ENCODE measurements around the gene PRR16. TPM values are rescaled to one million over a fixed set of nuclear protein-coding genes. Genes with fewer than 3 reads are reported as not detected.

Gene PRR16
- total RNA-seq, 1 experiment from 2014 or later = 5.0 TPM

DNA sequence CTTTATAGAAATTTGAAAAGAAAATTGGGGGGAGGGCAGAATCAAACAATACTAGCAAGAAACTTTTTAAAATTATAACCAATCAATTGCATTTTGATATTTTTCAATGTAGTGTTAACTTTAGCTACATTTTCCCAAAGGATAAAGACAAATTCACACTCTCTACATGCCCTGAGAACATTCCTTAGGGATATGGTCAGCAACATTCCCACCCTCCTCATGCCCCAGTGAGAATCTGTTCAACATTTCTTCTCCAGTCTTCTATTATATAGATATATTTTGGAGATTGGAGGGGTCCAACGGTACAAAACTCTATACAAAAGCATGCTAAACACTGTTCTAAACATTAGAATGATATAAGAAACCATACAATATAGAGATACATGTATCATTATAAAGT, 11.6 kb upstream of the PRR16 start:
- 0 out of 2 replicates have a peak, but pooled peaks cover under 1% of the 10 kb centered on the region for H3K4me1 ChIP-seq (replicated peaks; ENCODE audit: insufficient read depth)
- intact Hi-C loops (cut with micrococcal nuclease; ENCODE audit: unreplicated experiment) = loop anchor here (10.0 kb wide), 1 partner anchor 298 kb away; no protein-coding TSS in a partner anchor
- no peak overlapping the region for H3K4me2 ChIP-seq
- no peak overlapping the region for H2AFZ ChIP-seq
- H3K27me3 ChIP-seq (ENCODE audit: insufficient read depth, low read depth) = no peaks in the 10 kb centered on the region
- BruUV-seq (replicated peaks) = no TSS peak
- CTCF ChIA-PET = no interaction called here
- no peaks in the 10 kb centered on the region for H3F3A ChIP-seq (ENCODE audit: insufficient read depth, low read depth)
- TF ChIP-seq, protein P1, sequence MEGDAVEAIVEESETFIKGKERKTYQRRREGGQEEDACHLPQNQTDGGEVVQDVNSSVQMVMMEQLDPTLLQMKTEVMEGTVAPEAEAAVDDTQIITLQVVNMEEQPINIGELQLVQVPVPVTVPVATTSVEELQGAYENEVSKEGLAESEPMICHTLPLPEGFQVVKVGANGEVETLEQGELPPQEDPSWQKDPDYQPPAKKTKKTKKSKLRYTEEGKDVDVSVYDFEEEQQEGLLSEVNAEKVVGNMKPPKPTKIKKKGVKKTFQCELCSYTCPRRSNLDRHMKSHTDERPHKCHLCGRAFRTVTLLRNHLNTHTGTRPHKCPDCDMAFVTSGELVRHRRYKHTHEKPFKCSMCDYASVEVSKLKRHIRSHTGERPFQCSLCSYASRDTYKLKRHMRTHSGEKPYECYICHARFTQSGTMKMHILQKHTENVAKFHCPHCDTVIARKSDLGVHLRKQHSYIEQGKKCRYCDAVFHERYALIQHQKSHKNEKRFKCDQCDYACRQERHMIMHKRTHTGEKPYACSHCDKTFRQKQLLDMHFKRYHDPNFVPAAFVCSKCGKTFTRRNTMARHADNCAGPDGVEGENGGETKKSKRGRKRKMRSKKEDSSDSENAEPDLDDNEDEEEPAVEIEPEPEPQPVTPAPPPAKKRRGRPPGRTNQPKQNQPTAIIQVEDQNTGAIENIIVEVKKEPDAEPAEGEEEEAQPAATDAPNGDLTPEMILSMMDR (conservative IDR thresholded peaks at IDR 0.05) = no peak
- TF ChIP-seq EZH2 (IDR thresholded peaks at IDR 0.05; ENCODE audit: low read depth) = no peak
- POLR2A ChIA-PET (ENCODE audit: unreplicated experiment) = no interaction called here
- no peaks in the 10 kb centered on the region for H3K9me3 ChIP-seq (ENCODE audit: insufficient read depth, low read depth)
- H4K20me1 ChIP-seq (ENCODE audit: insufficient read depth) = no peaks in the 10 kb centered on the region
- no peaks in the 10 kb centered on the region for H3K36me3 ChIP-seq (ENCODE audit: low read depth)
- H3K4me3 ChIP-seq = no peak overlapping the region
- no peaks in the 10 kb centered on the region for H3K9me2 ChIP-seq (ENCODE audit: insufficient read depth)
- H3K79me2 ChIP-seq (ENCODE audit: low read depth) = no peaks in the 10 kb centered on the region
- no peak overlapping the region for H3K27ac ChIP-seq
- DNase-seq = no peak

DNA sequence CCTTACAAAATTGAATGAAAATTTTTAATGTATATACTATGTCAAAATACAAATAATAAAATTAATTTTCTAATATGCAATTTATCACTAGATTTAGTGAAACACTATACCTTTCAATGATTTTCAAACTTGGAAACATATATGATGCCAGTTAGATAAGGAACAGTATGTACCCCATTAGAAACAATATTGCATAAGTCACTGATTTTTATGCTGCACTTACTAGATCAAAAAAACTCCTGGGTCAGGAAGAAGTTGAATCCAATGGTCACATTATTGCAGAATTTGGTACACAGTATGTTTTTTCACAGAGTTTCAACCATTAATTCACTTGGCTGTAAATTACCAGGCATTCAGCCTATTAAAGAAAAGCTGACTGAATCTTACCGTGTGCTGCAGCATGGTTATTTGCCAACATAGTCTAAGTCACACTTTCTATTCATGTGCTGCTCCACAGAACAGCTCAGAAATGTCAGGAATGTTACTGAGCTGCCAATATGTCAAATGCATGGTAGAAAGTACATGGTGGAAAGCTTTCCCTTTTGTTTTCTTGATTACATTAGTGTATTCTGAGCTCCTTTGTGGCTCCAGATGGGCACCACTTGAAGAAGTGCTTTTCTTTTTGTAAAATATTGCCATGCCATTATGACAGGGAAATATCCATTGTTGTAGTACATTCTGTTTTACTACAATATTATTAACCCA, 9.9 kb upstream of the PRR16 start:
- TF ChIP-seq EZH2 (IDR thresholded peaks at IDR 0.05; ENCODE audit: low read depth) = no peak
- TF ChIP-seq, protein P1 (conservative IDR thresholded peaks at IDR 0.05) = no peak
- H3K4me1 ChIP-seq (replicated peaks; ENCODE audit: insufficient read depth) = peaks cover 5% of the 10 kb centered on the region; the same call in 1 of the 2 replicates
- no peaks in the 10 kb centered on the region for H3K36me3 ChIP-seq (ENCODE audit: low read depth)
- CTCF ChIA-PET = no interaction called here
- no peaks in the 10 kb centered on the region for H3F3A ChIP-seq (ENCODE audit: insufficient read depth, low read depth)
- no peak overlapping the region for H3K4me2 ChIP-seq
- no peaks in the 10 kb centered on the region for H3K27me3 ChIP-seq (ENCODE audit: insufficient read depth, low read depth)
- no peak for DNase-seq
- no peak overlapping the region for H3K27ac ChIP-seq
- no TSS peak for BruUV-seq (replicated peaks)
- POLR2A ChIA-PET (ENCODE audit: unreplicated experiment) = no interaction called here
- intact Hi-C loops (cut with micrococcal nuclease; ENCODE audit: unreplicated experiment) = loop anchor here (10.0 kb wide), 1 partner anchor 299 kb away; no protein-coding TSS in a partner anchor
- no peak overlapping the region for H2AFZ ChIP-seq
- no peaks in the 10 kb centered on the region for H3K9me3 ChIP-seq (ENCODE audit: insufficient read depth, low read depth)
- H3K9me2 ChIP-seq (ENCODE audit: insufficient read depth) = no peaks in the 10 kb centered on the region
- no peaks in the 10 kb centered on the region for H3K79me2 ChIP-seq (ENCODE audit: low read depth)
- no peaks in the 10 kb centered on the region for H4K20me1 ChIP-seq (ENCODE audit: insufficient read depth)
- H3K4me3 ChIP-seq = no peak overlapping the region

DNA sequence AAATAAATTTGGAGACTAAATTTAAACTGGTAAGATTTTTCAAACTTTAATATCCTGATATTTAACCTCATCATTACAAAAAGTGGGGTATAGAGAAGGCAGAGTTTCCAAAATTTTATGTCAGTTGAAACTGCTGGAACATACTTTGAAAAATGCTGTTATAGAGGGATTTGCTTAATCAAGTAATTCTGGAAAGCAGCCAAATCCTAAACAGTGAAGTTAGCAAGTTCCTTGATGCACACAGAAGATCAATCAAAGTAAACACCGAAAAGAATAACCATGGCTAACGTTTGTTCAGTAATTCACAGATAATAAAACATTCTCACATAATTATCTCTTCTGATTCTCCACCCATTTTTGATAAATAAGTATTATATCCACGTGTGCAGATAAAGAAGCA, 8.1 kb upstream of the PRR16 start:
- no peaks in the 10 kb centered on the region for H3K9me3 ChIP-seq (ENCODE audit: insufficient read depth, low read depth)

More for the DNA sequence above, 8.1 kb upstream of the PRR16 start:
- Histone ChIP-seq H3K27me3 (ENCODE audit: insufficient read depth, low read depth) (no peaks in the 10 kb centered on the region), H3K79me2 (ENCODE audit: low read depth) (no peaks in the 10 kb centered on the region), H2AFZ (no peak overlapping the region), H3K27ac (no peak overlapping the region), H3K9me2 (ENCODE audit: insufficient read depth) (no peaks in the 10 kb centered on the region), H3K4me2 (no peak overlapping the region), H3K36me3 (ENCODE audit: low read depth) (no peaks in the 10 kb centered on the region), H3K4me3 (no peak overlapping the region), H4K20me1 (ENCODE audit: insufficient read depth) (no peaks in the 10 kb centered on the region), H3F3A (ENCODE audit: insufficient read depth, low read depth) (no peaks in the 10 kb centered on the region), H3K4me1 (replicated peaks; ENCODE audit: insufficient read depth) (peaks cover 5% of the 10 kb centered on the region; the same call in 1 of the 2 replicates)
- DNase-seq = no peak
- ChIA-PET POLR2A (ENCODE audit: unreplicated experiment) (no interaction called here), CTCF (no interaction called here)
- TF ChIP-seq, protein P1 (conservative IDR thresholded peaks at IDR 0.05) = no peak
- no peak for TF ChIP-seq EZH2 (IDR thresholded peaks at IDR 0.05; ENCODE audit: low read depth)
- BruUV-seq (replicated peaks) = no TSS peak
- intact Hi-C loops (cut with micrococcal nuclease; ENCODE audit: unreplicated experiment) = loop anchor here (5.0 to 10.0 kb wide), 4 partner anchors 301 to 984 kb away; no protein-coding TSS in a partner anchor
